H9 (cell line): Measurements from ENCODE around the gene ZER1. TPM values are rescaled to one million over a fixed set of nuclear protein-coding genes. Genes with fewer than 3 reads are reported as not detected.
"Not testable (repeated sequence)": the region's sequence is repeated elsewhere in the genome, so short reads cannot be mapped to it uniquely, and the experiment has no call there.

Source experiments
- DNase-seq: peaks from one replicate; pipeline ENCODE4 v3.0.0-alpha.2; 2017
- H2AFZ ChIP-seq: one replicate; pipeline ENCODE4 v1.6.1; 2013; ENCODE audit warnings: mild to moderate bottlenecking, low read length, control low read depth, moderate library complexity
- H2AK5ac ChIP-seq: 2 replicates; pipeline ENCODE4 v1.6.1; 2013; ENCODE audit warnings: low read length, control low read depth, mixed read lengths; ENCODE audit not compliant: insufficient read length
- H2BK120ac ChIP-seq: one replicate; pipeline ENCODE4 v1.6.1; 2013; ENCODE audit warnings: low read depth, mild to moderate bottlenecking, low read length, control low read depth, inconsistent platforms; ENCODE audit not compliant: poor library complexity, severe bottlenecking
- H2BK12ac ChIP-seq: 2 replicates; pipeline ENCODE4 v1.6.1; 2013; ENCODE audit warnings: low read length, control low read depth, mixed read lengths, low read depth; ENCODE audit not compliant: insufficient read length
- H2BK15ac ChIP-seq: 2 replicates; pipeline ENCODE4 v1.6.1; 2013; ENCODE audit warnings: low read depth, low read length, control low read depth
- H2BK20ac ChIP-seq: one replicate; pipeline ENCODE4 v1.6.1; 2013; ENCODE audit warnings: low read depth, mild to moderate bottlenecking, low read length, control low read depth, inconsistent platforms; ENCODE audit not compliant: poor library complexity, severe bottlenecking
- H2BK5ac ChIP-seq: 2 replicates; pipeline ENCODE4 v1.6.1; 2013; ENCODE audit warnings: low read length, control low read depth, mixed read lengths; ENCODE audit not compliant: insufficient read length
- H3K14ac ChIP-seq: 2 replicates; pipeline ENCODE4 v1.6.1; 2013; ENCODE audit warnings: low read length, control low read depth; ENCODE audit not compliant: insufficient read depth
- H3K18ac ChIP-seq: 2 replicates; pipeline ENCODE4 v1.6.1; 2013; ENCODE audit warnings: low read depth, mild to moderate bottlenecking, mixed read lengths, low read length, control low read depth; ENCODE audit not compliant: insufficient read length
- H3K23ac ChIP-seq: 2 replicates; pipeline ENCODE4 v1.6.1; 2013; ENCODE audit warnings: low read length, control low read depth, mixed read lengths, low read depth; ENCODE audit not compliant: insufficient read length
- H3K23me2 ChIP-seq: 2 replicates; pipeline ENCODE4 v1.6.1; 2013; ENCODE audit warnings: low read depth, mild to moderate bottlenecking, mixed read lengths, low read length, control low read depth; ENCODE audit not compliant: insufficient read length, poor library complexity, severe bottlenecking
- H3K27ac ChIP-seq: 2 replicates; pipeline ENCODE4 v1.5.1; 2013; ENCODE audit warnings: low read length, control low read depth, mixed read lengths, low read depth; ENCODE audit not compliant: insufficient read length
- H3K27me3 ChIP-seq: 2 replicates; pipeline ENCODE4 v1.6.1; 2013; ENCODE audit warnings: low read length, control low read depth, inconsistent platforms; ENCODE audit not compliant: insufficient read depth
- H3K4ac ChIP-seq: 2 replicates; pipeline ENCODE4 v1.6.1; 2013; ENCODE audit warnings: low read depth, mild to moderate bottlenecking, control low read depth, inconsistent platforms, low read length, moderate library complexity
- H3K4me1 ChIP-seq: 2 replicates; pipeline ENCODE4 v1.6.1; 2013; ENCODE audit warnings: low read length, control low read depth, inconsistent platforms; ENCODE audit not compliant: insufficient read depth
- H3K4me2 ChIP-seq: 2 replicates; pipeline ENCODE4 v1.6.1; 2013; ENCODE audit warnings: low read length, control low read depth, mixed read lengths; ENCODE audit not compliant: insufficient read length, insufficient read depth
- H3K56ac ChIP-seq: 2 replicates; pipeline ENCODE4 v1.6.1; 2013; ENCODE audit warnings: low read depth, mild to moderate bottlenecking, mixed read lengths, low read length, control low read depth; ENCODE audit not compliant: insufficient read length
- H3K79me1 ChIP-seq: 2 replicates; pipeline ENCODE4 v1.6.1; 2013; ENCODE audit warnings: low read depth, mild to moderate bottlenecking, moderate library complexity, low read length, control low read depth, inconsistent platforms; ENCODE audit not compliant: insufficient read depth, poor library complexity, severe bottlenecking
- H3K79me2 ChIP-seq: 2 replicates; pipeline ENCODE4 v1.6.1; 2013; ENCODE audit warnings: low read length, control low read depth, inconsistent platforms; ENCODE audit not compliant: insufficient read depth
- H3K9ac ChIP-seq: 2 replicates; pipeline ENCODE4 v1.6.1; 2013; ENCODE audit warnings: low read length, control low read depth, mixed read lengths; ENCODE audit not compliant: insufficient read length; ENCODE audit errors: extremely low read depth
- H3K9me3 ChIP-seq: one replicate; pipeline ENCODE4 v1.6.1; 2013; ENCODE audit warnings: low read depth, low read length, inconsistent platforms; ENCODE audit not compliant: control insufficient read depth
- H3T11ph ChIP-seq: one replicate; pipeline ENCODE4 v1.6.1; 2013; ENCODE audit warnings: mild to moderate bottlenecking, low read length, control low read depth, inconsistent platforms
- H4K20me1 ChIP-seq: one replicate; pipeline ENCODE4 v1.6.1; 2013; ENCODE audit not compliant: control insufficient read depth, insufficient read length, insufficient read depth
- H4K5ac ChIP-seq: 2 replicates; pipeline ENCODE4 v1.6.1; 2013; ENCODE audit warnings: low read depth, mild to moderate bottlenecking, mixed read lengths, low read length, control low read depth; ENCODE audit not compliant: insufficient read length
- H4K8ac ChIP-seq: replicated peaks from 2 replicates; pipeline ENCODE4 v1.6.1; 2013; ENCODE audit warnings: low read length, control low read depth, mixed read lengths, low read depth; ENCODE audit not compliant: insufficient read length
- H4K91ac ChIP-seq: 2 replicates; pipeline ENCODE4 v1.6.1; 2013; ENCODE audit warnings: low read depth, mild to moderate bottlenecking, moderate library complexity, mixed read lengths, low read length, control low read depth; ENCODE audit not compliant: insufficient read length
- H3K27ac Mint-ChIP-seq, 3 experiments: 2 replicates in 2 of 3; 3 replicates in 1 of 3; pipeline ENCODE4 v1.8.0; 2020 to 2021; ENCODE audit warnings: mixed read lengths in 3 of 3, mild to moderate bottlenecking in 1 of 3, moderate library complexity in 1 of 3
- H3K27me3 Mint-ChIP-seq: 2 replicates; pipeline ENCODE4 v1.8.0; 2021; ENCODE audit warnings: low read depth, mild to moderate bottlenecking, moderate library complexity, mixed read lengths
- H3K36me3 Mint-ChIP-seq, 3 experiments: 2 replicates in 2 of 3; 3 replicates in 1 of 3; pipeline ENCODE4 v1.8.0; 2020 to 2021; ENCODE audit warnings: low read depth in 3 of 3, mixed read lengths in 3 of 3; ENCODE audit not compliant: insufficient read depth in 1 of 3
- H3K4me1 Mint-ChIP-seq, 2 experiments: 2 replicates each; pipeline ENCODE4 v1.8.0; 2020; ENCODE audit warnings: mixed read lengths in 2 of 2
- H3K4me3 Mint-ChIP-seq, 2 experiments: 2 replicates in 1 of 2; 3 replicates in 1 of 2; pipeline ENCODE4 v1.8.0; 2020 to 2021; ENCODE audit warnings: mild to moderate bottlenecking in 2 of 2, mixed read lengths in 2 of 2, moderate library complexity in 1 of 2
- H3K9me3 Mint-ChIP-seq, 2 experiments: 2 replicates in 1 of 2; 3 replicates in 1 of 2; pipeline ENCODE4 v1.8.0; 2020; ENCODE audit warnings: mild to moderate bottlenecking in 2 of 2, mixed read lengths in 2 of 2, moderate library complexity in 1 of 2
- CTCF ChIP-seq: fragments of 200-600 bp; sonication (generic); conservative IDR thresholded peaks from 3 replicates; pipeline ENCODE4 v1.8.0; 2021; ENCODE audit warnings: antibody characterized with exemption, mild to moderate bottlenecking
- WGBS: extraction: QIAGEN DNeasy Blood & Tissue Kit; methylation state at CpG from one replicate; pipeline ENCODE4 v1.1.7; 2013; ENCODE audit warnings: missing lambda C conversion rate, low lambda C conversion rate, mixed read lengths; ENCODE audit not compliant: insufficient read length; ENCODE audit errors: extremely low coverage; 5-methylcytosine and 5-hydroxymethylcytosine counted together
- total RNA-seq: library from RNA; stranded (reverse); gene quantifications from 2 replicates; pipeline ENCODE4 v1.2.1, GENCODE V29; 2021

ZER1 gene
- total RNA-seq, 1 experiment from 2014 or later: 24.2 TPM

GRCh38 chr9:128701227-128701854 lies 70.4 kb downstream of the ZER1 start:
- Mint-ChIP-seq H3K4me1 (peaks cover 2 to 7% of the 10 kb centered on the region in 2 experiments; a peak in 3 of 4 replicates), H3K36me3 (peaks cover under 1 to 14% (median 7%) of the 10 kb centered on the region in 3 experiments; a peak in 5 of 7 replicates), H3K27me3 (peaks cover 2% of the 10 kb centered on the region; the same call in 1 of the 2 replicates), H3K4me3 (peak overlapping the region; percentile 35 to 68; a peak in 3 of 5 replicates), H3K9me3 (0 out of 5 replicates have a peak, but pooled peaks cover 2% of the 10 kb centered on the region in 2 experiments), H3K27ac (peak overlapping the region in 1 of 3 experiments; percentile 45; a peak in 1 of 7 replicates)
- no peak overlapping the region for H2AFZ ChIP-seq
- H3K27me3 ChIP-seq: no peaks in the 10 kb centered on the region
- peaks cover 7% of the 10 kb centered on the region for H3K23me2 ChIP-seq
- DNase-seq: peak; percentile 54
- no peak overlapping the region for H3K23ac ChIP-seq
- no peak overlapping the region for H3T11ph ChIP-seq
- no peak overlapping the region for H4K91ac ChIP-seq
- H2AK5ac ChIP-seq: no peak overlapping the region
- no peak overlapping the region for H2BK20ac ChIP-seq
- H3K27ac ChIP-seq: no peak overlapping the region
- no peak overlapping the region for H2BK12ac ChIP-seq
- H3K4me1 ChIP-seq: no peaks in the 10 kb centered on the region
- TF ChIP-seq CTCF: no peak
- no peak overlapping the region for H3K14ac ChIP-seq
- no peak overlapping the region for H3K4ac ChIP-seq
- H4K8ac ChIP-seq: no peak overlapping the region
- H3K18ac ChIP-seq: no peak overlapping the region
- H2BK15ac ChIP-seq: no peak overlapping the region
- no peak overlapping the region for H2BK120ac ChIP-seq
- no peak overlapping the region for H2BK5ac ChIP-seq
- no peak overlapping the region for H3K56ac ChIP-seq
- no peak overlapping the region for H3K4me2 ChIP-seq
- no CpG with 5 or more reads among the region's 10 CpGs for WGBS
- no peaks in the 10 kb centered on the region for H4K20me1 ChIP-seq
- H3K79me2 ChIP-seq: no peaks in the 10 kb centered on the region
- H3K79me1 ChIP-seq: no peaks in the 10 kb centered on the region
- H3K9ac ChIP-seq: no peak overlapping the region
- H4K5ac ChIP-seq: no peak overlapping the region
- no peaks in the 10 kb centered on the region for H3K9me3 ChIP-seq

GRCh38 chr9:128699096-128699795 lies 72.5 kb downstream of the ZER1 start:
- H3K27me3 Mint-ChIP-seq: not testable (repeated sequence)

More at GRCh38 chr9:128699096-128699795, 72.5 kb downstream of the ZER1 start:
- not testable (repeated sequence) for H2BK12ac ChIP-seq, H4K91ac ChIP-seq, H4K5ac ChIP-seq, H4K20me1 ChIP-seq, H2AFZ ChIP-seq, H2BK120ac ChIP-seq, H3K4ac ChIP-seq, H2BK20ac ChIP-seq, H3K9me3 ChIP-seq, H4K8ac ChIP-seq, H3K23ac ChIP-seq, H3K27me3 ChIP-seq, H3K18ac ChIP-seq, H3K27ac Mint-ChIP-seq, H3K56ac ChIP-seq, H2BK5ac ChIP-seq, H3K4me1 ChIP-seq, H3K4me2 ChIP-seq, H3K23me2 ChIP-seq, H3K4me3 Mint-ChIP-seq, H3K79me2 ChIP-seq, H3K4me1 Mint-ChIP-seq, H3K9me3 Mint-ChIP-seq, H2BK15ac ChIP-seq, H3K9ac ChIP-seq, H3K79me1 ChIP-seq, H2AK5ac ChIP-seq, H3T11ph ChIP-seq, H3K14ac ChIP-seq, H3K27ac ChIP-seq
- H3K36me3 Mint-ChIP-seq: peaks cover 19 to 35% (median 27%) of the 10 kb centered on the region in 3 experiments; a peak in 6 of 7 replicates
- WGBS: no CpG with 5 or more reads among the region's 30 CpGs
- peak; percentile 26 for DNase-seq
